ENCODE data around the gene CD6.

The CD6 gene

DNA sequence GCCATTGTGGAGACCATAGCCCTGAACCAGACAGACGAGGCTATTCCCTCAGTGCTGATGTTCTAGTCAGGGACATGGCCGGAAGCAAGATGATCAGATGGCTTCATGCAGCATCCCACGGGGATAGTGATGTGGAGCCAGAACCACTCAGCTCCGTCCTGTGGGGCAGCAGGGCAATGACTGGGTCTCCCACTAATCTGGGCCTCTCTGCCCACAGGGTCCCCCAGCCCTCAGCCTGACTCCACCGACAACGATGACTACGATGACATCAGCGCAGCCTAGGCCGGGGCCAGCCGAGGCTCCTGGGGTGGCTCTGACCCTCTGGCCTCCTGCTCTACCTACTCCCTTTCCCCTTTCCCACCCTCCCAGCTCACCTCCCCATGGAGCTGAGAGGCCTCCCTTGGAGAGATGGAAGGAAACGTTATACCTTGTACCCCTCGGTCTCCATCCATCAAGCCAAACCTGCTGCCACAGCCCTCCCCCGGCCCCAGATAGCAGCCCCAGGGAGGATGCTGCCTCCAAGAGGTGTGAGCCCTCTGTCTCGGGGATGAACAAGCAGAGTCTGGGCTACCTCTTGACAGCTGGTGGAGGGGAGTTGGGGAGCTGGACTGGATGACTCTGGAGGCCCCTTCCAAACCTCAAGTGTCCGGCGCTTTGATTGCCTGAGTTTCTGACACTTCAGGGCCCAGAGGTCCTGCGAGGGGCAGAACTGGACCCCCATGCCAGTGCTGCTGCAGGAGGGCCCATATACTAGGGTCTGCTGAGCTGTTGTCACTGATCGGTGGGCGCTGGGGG, 47.8 kb downstream of the CD6 start:
- TF ChIP-seq, protein P1, sequence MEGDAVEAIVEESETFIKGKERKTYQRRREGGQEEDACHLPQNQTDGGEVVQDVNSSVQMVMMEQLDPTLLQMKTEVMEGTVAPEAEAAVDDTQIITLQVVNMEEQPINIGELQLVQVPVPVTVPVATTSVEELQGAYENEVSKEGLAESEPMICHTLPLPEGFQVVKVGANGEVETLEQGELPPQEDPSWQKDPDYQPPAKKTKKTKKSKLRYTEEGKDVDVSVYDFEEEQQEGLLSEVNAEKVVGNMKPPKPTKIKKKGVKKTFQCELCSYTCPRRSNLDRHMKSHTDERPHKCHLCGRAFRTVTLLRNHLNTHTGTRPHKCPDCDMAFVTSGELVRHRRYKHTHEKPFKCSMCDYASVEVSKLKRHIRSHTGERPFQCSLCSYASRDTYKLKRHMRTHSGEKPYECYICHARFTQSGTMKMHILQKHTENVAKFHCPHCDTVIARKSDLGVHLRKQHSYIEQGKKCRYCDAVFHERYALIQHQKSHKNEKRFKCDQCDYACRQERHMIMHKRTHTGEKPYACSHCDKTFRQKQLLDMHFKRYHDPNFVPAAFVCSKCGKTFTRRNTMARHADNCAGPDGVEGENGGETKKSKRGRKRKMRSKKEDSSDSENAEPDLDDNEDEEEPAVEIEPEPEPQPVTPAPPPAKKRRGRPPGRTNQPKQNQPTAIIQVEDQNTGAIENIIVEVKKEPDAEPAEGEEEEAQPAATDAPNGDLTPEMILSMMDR (IDR thresholded peaks at IDR 0.05; ENCODE audit: low read depth, low read length): no peak

DNA sequence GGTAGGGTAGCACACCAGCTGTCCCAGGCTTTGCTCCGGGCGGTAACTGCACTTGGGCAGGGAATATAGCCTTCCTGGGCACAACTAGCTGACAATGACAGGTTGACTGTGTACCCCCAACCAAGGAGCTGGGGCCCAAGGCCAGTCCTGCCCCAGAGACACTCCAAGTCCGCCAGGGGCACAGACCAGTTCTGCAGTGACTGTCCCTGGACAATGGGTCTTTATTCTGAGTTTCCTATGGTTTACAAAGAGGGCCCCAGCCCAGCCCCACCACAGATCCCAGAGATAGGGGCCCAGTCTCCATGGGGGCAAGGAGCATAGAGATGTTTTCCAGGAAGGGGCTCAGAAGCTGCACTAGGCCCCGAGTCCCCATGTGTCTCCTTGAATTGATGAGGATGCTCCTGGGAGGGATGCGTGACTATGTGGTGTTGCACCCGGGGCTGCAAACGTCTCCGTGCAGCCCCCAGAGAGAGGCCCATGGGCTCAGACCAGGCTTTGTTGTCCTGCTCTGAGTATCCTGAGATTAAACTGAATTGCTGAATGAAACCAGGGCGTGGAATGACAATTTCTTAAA, 48.4 kb downstream of the CD6 start:
- in situ Hi-C loops (cut with HindIII; ENCODE audit: low sequenced_read_pairs): no loop called here
- TF ChIP-seq, protein P1 (IDR thresholded peaks at IDR 0.05; ENCODE audit: low read depth, low read length): no peak
- H3K4me3 ChIP-seq (ENCODE audit: low read depth, low read length): no peak overlapping the region
- no peak for DNase-seq (ENCODE audit: low read depth, low spot score)

More for the DNA sequence above, 47.8 kb downstream of the CD6 start:
- no peak overlapping the region for H3K4me3 ChIP-seq (ENCODE audit: low read depth, low read length)
- in situ Hi-C loops (cut with HindIII; ENCODE audit: low sequenced_read_pairs): no loop called here
- DNase-seq (ENCODE audit: low read depth, low spot score): no peak

DNA sequence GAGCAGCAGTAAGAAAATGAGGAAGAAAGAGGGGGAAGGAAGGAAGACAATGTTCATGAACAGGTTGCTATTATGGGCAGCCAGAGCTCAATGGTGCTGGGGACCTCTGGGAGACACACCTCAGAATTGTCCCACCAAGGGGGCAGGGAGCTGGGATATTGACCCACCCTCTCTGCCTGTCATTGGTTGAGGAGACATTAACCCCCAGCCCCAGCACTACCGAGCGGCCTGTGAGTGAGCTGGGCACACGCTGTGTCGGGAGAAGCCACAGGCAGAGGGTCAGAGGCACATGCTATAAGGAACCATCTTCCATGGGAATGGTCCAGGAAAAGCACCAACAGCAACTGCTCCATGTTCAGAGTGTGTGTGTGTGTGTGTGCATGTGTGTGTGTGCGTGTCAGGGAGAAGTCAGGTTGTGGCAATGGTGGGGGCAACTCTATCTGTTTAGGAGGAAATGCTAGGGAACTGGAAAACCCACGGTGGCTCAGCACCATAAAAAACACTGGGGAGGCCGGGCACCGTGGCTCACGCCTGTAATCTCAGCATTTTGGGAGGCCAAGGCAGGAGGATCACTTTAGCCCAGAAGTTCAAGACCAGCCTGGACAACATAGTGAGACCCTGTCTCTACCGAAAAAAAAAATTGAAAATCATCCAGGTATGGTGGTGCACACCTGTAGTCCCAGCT, 49.2 kb downstream of the CD6 start:
- H3K4me3 ChIP-seq (ENCODE audit: low read depth, low read length): no peak overlapping the region
- in situ Hi-C loops (cut with HindIII; ENCODE audit: low sequenced_read_pairs): no loop called here
- no peak for DNase-seq (ENCODE audit: low read depth, low spot score)
- TF ChIP-seq, protein P1 (IDR thresholded peaks at IDR 0.05; ENCODE audit: low read depth, low read length): no peak

DNA sequence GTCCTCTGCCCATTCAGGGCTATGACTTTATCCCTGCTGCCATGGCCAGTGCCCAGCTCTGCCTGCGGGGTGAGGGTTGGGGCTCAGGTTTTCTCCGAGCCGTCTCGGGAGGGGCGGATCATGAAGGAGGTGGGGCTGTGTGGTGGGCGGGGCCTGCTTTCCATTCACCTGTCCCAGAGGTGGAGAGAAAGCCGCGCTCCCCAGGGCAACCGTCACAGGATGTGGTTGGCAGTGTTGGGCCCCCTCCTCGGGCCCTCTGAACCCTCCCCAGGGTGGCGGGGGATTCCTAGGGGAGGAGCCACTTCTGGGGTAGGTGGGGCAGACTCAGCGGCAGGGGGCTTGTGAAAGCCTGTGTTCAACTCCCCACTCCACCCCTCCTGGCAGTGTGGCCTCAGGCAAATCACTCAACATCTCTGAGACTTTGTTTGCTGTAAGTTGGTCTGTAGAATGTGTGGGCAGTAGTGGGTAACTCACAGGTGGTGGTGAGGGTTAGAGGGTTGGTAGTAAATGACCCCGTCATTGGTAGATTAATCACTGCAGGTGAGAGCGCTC, 50.3 kb downstream of the CD6 start:
- TF ChIP-seq, protein P1 (IDR thresholded peaks at IDR 0.05; ENCODE audit: low read depth, low read length): no peak
- no peak for DNase-seq (ENCODE audit: low read depth, low spot score)
- in situ Hi-C loops (cut with HindIII; ENCODE audit: low sequenced_read_pairs): no loop called here
- H3K4me3 ChIP-seq (ENCODE audit: low read depth, low read length): no peak overlapping the region

DNA sequence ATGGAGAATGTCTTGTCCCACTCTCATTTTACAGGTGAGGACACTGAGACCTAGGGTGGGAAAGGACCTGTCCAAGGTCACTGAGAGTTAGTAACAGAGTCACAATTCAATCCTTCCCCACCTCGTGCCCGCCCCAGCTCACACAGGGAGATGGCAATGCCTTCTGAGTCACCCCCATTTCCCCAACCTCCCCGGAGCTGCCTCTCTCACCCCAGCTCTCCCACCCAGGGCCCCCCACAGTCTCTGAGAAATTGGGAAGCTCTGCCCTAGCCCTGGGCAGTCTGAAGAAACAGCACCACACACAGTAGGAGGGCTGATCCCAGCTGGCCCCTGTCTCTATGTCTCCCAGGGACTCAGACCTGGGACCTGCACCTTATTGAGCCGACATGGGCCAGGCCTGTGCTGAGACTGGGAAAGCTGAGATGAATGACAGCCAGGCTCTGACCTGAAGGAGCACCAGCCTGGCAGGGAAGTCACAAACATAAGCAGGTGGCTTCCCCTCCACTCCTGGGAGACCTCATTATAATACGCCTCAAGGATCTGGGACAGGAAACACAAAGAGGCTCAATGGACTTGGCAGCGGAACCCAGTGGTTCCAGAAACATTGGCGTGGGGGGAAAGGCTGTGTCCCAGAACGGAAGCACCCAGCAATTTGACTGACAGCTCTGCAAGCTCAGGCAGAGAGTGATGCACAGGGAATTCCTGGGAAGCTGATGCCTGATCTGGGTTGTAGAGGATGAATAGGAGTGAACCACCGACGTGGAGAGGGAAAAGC, 51.0 kb downstream of the CD6 start:
- no peak for DNase-seq (ENCODE audit: low read depth, low spot score)
- in situ Hi-C loops (cut with HindIII; ENCODE audit: low sequenced_read_pairs): no loop called here
- H3K4me3 ChIP-seq (ENCODE audit: low read depth, low read length): no peak overlapping the region
- TF ChIP-seq, protein P1 (IDR thresholded peaks at IDR 0.05; ENCODE audit: low read depth, low read length): no peak
